Aorta (tissue), 5 donors: ENCODE results near the gene FRMD1. TPM values are rescaled to one million over a fixed set of nuclear protein-coding genes. Genes with fewer than 3 reads are reported as not detected.
A peak's percentile ranks its signal among the peaks of the same experiment; 100 is the strongest.

ENCODE experiments used
- ATAC-seq: fragments of 200-7000 bp; cut with Tn5 transposase; one replicate; pipeline ENCODE4 v1.9.1; 2022; ENCODE audit warnings: moderate library complexity; ENCODE audit not compliant: low FRiP score
- DNase-seq, 2 donors: peaks; one replicate each; pipeline ENCODE4 v3.0.0-alpha.2; 2020
- H3K27ac ChIP-seq, 2 donors: one replicate each; pipeline ENCODE4 v1.5.1; 2013; ENCODE audit warnings: low read length in 2 of 2, mild to moderate bottlenecking in 2 of 2, moderate library complexity in 2 of 2, control low read depth in 1 of 2, inconsistent platforms in 1 of 2, low read depth in 1 of 2
- H3K27me3 ChIP-seq, 2 donors: one replicate each; pipeline ENCODE4 v1.6.1; 2013; ENCODE audit warnings: control low read depth in 1 of 2, low read length in 1 of 2, mild to moderate bottlenecking in 1 of 2, moderate library complexity in 1 of 2; ENCODE audit not compliant: insufficient read depth in 2 of 2, control insufficient read depth in 1 of 2
- H3K36me3 ChIP-seq, 2 donors: one replicate each; pipeline ENCODE4 v1.6.1; 2013; ENCODE audit warnings: control low read depth in 1 of 2, low read length in 1 of 2, mild to moderate bottlenecking in 1 of 2; ENCODE audit not compliant: insufficient read depth in 2 of 2, control insufficient read depth in 1 of 2
- H3K4me1 ChIP-seq, 2 donors: one replicate each; pipeline ENCODE4 v1.6.1; 2013; ENCODE audit warnings: low read length in 2 of 2, control low read depth in 1 of 2, mild to moderate bottlenecking in 1 of 2, moderate library complexity in 1 of 2; ENCODE audit not compliant: insufficient read depth in 2 of 2, control insufficient read depth in 1 of 2
- H3K4me3 ChIP-seq, 2 donors: one replicate each; pipeline ENCODE4 v1.5.1; 2013; ENCODE audit warnings: low read length in 2 of 2, control low read depth in 1 of 2, mild to moderate bottlenecking in 1 of 2
- H3K9me3 ChIP-seq: one replicate; pipeline ENCODE4 v1.6.1; 2013; ENCODE audit warnings: mild to moderate bottlenecking, low read length; ENCODE audit not compliant: control insufficient read depth
- WGBS, 2 donors: extraction: QIAGEN DNeasy Blood & Tissue Kit; methylation state at CpG; one replicate each; pipeline ENCODE4 v1.1.7; 2013; 5-methylcytosine and 5-hydroxymethylcytosine counted together
- intact Hi-C, 2 donors: fragments of 100-400 bp; cut with DNase I; formaldehyde crosslinking; loops; one replicate each; pipeline versions ENCODE4 v1.14.2 to v1.15.0; 2022
- polyA plus RNA-seq, 2 donors: library from polyadenylated mRNA; stranded (reverse); fragments of 200-250 nt; gene quantifications; one replicate each; pipeline ENCODE4 v1.2.3, GENCODE V29; 2013
- total RNA-seq, 2 donors: library from RNA; stranded (reverse); fragmentation: NEBNext Ultra II Directional; extraction: Animal tissue kit (Norgen Biotek cat#: 25700); gene quantifications; one replicate each; pipeline ENCODE4 v1.2.1, GENCODE V29; 2021
- donor health status: healthy with polysubstance abuse.
- donor health status: Bipolar disorder and iron deficiency.
- donor health status: DM: no; HTN: no; CAD: no.
- donor health status: DM: no; HTN: no; CAD: no.
- donor health status: DM: yes; HTN: yes; CAD: no.

FRMD1 gene
- total and polyA plus RNA-seq, 4 donors, result 0.03 to 0.38 (median 0.13) TPM

- Histone ChIP-seq H3K27ac (no peak overlapping the region), H3K36me3 (no peaks in the 10 kb centered on the region), H3K4me3 (no peak overlapping the region), H3K27me3 (no peaks in the 10 kb centered on the region), H3K9me3 (peaks cover 1% of the 10 kb centered on the region), H3K4me1 (no peaks in the 10 kb centered on the region)
- no peak for ATAC-seq
- intact Hi-C loops, result no loop called here
- DNase-seq, result no peak
- 86 to 93% methylated on average over 1 of the region's 1 CpG for WGBS, 2 donors
Measured at GRCh38 chr6:168011291-168011690, 67.7 kb downstream of the FRMD1 start.

GRCh38 chr6:168009331-168009730 lies 69.7 kb downstream of the FRMD1 start:
- Histone ChIP-seq H3K36me3 (no peaks in the 10 kb centered on the region), H3K9me3 (peaks cover 1% of the 10 kb centered on the region), H3K4me1 (no peaks in the 10 kb centered on the region), H3K4me3 (no peak overlapping the region), H3K27ac (no peak overlapping the region), H3K27me3 (no peaks in the 10 kb centered on the region)
- intact Hi-C loops, result no loop called here
- ATAC-seq (no peak), DNase-seq (no peak)
- WGBS, 2 donors, result 82% methylated on average over 3 of the region's 3 CpGs

- no peaks in the 10 kb centered on the region for H3K27me3 ChIP-seq
- no peaks in the 10 kb centered on the region for H3K36me3 ChIP-seq
- no peak overlapping the region for H3K4me3 ChIP-seq
- no peak for ATAC-seq
- H3K27ac ChIP-seq, result no peak overlapping the region
- peaks cover 1% of the 10 kb centered on the region for H3K9me3 ChIP-seq
- intact Hi-C loops, result no loop called here
- peak; percentile 65 to 66 for DNase-seq
- H3K4me1 ChIP-seq, result no peaks in the 10 kb centered on the region
- 34 to 39% methylated on average over 3 of the region's 3 CpGs for WGBS, 2 donors
Measured at GRCh38 chr6:168007592-168008338, 71.2 kb downstream of the FRMD1 start.

- H3K27ac ChIP-seq, result no peak overlapping the region
- H3K27me3 ChIP-seq, result no peaks in the 10 kb centered on the region
- no peaks in the 10 kb centered on the region for H3K9me3 ChIP-seq
- no peak for DNase-seq
- H3K4me3 ChIP-seq, result no peak overlapping the region
- no peak for ATAC-seq
- no peaks in the 10 kb centered on the region for H3K4me1 ChIP-seq
- intact Hi-C loops, result no loop called here
- WGBS, 2 donors, result 96 to 97% methylated on average over 6 of the region's 6 CpGs
- no peaks in the 10 kb centered on the region for H3K36me3 ChIP-seq
Measured at GRCh38 chr6:168005796-168006195, 73.2 kb downstream of the FRMD1 start.

- Histone ChIP-seq H3K9me3 (no peaks in the 10 kb centered on the region), H3K4me3 (no peak overlapping the region), H3K27me3 (no peaks in the 10 kb centered on the region), H3K4me1 (no peaks in the 10 kb centered on the region), H3K27ac (no peak overlapping the region), H3K36me3 (no peaks in the 10 kb centered on the region)
- ATAC-seq (no peak), DNase-seq (peak in 1 of 2 donors; percentile 54)
- 96% methylated on average over 11 of the region's 11 CpGs for WGBS, 2 donors
- intact Hi-C loops, result no loop called here
Measured at GRCh38 chr6:168004945-168005344, 74.1 kb downstream of the FRMD1 start.

GRCh38 chr6:168004023-168004422 lies 75.0 kb downstream of the FRMD1 start:
- intact Hi-C loops, result no loop called here
- H3K36me3 ChIP-seq, result no peaks in the 10 kb centered on the region
- H3K4me1 ChIP-seq, result no peaks in the 10 kb centered on the region
- H3K4me3 ChIP-seq, result no peak overlapping the region
- no peaks in the 10 kb centered on the region for H3K27me3 ChIP-seq
- ATAC-seq, result no peak
- DNase-seq, result no peak
- H3K27ac ChIP-seq, result no peak overlapping the region
- no peaks in the 10 kb centered on the region for H3K9me3 ChIP-seq
- 88 to 93% methylated on average over 7 of the region's 7 CpGs for WGBS, 2 donors

Other genes with a start within 250 kb of the FRMD1 start
- gene KIF25, start 81.5 kb downstream of the FRMD1 start, total RNA-seq, result under 1 TPM in 1 of 2 donors, not detected in 1; 0.72 TPM
- gene KIF25, start 81.5 kb downstream of the FRMD1 start, polyA plus RNA-seq, result under 1 TPM in 1 of 2 donors, not detected in 1; 0.79 TPM
- gene DACT2, start 240.6 kb upstream of the FRMD1 start, total RNA-seq, result under 1 TPM in 1 of 2 donors, not detected in 1; 0.48 TPM
- under 1 TPM; 0.10 to 0.13 TPM for gene DACT2, start 240.6 kb upstream of the FRMD1 start, polyA plus RNA-seq